ENCODE data around the gene SFTPA2. TPM values are rescaled to one million over a fixed set of nuclear protein-coding genes. Genes with fewer than 3 reads are reported as not detected.
"Not testable (repeated sequence)": the region's sequence is repeated elsewhere in the genome, so short reads cannot be mapped to it uniquely, and the experiment has no call there.

SFTPA2 gene
- total and polyA plus RNA-seq, 4 donors, result 0.17 TPM; not detected in 3

DNA sequence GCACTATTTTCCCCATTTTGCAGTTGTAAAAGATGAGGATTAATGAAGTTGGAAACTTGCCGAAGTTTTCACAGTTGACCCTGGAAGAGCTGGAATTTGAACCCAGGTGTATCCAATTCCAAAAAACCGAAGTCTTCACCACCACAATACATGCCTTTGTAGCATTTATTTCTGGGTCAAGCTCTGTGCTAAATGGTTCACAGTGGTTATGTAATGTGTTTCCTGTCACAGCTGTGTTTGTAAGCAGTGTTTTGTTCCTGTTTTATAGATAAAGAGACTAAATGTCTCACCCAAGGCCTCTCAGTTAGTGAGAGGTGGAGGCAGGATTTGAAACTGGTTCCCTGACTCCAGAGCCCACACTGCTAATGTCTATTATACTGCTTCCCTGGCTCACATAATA lies 17.6 kb downstream of the SFTPA2 start:
- 48% methylated on average over 2 of the region's 2 CpGs for WGBS
- H3K27ac ChIP-seq (ENCODE audit: low read depth in 1 of 2, low read length in 2 of 2), result no peak overlapping the region
- no peaks in the 10 kb centered on the region for H3K36me3 ChIP-seq (ENCODE audit: control insufficient read depth in 4 of 4, insufficient read depth in 3 of 4, low read depth in 1 of 4, low read length in 3 of 4)
- DNase-seq (ENCODE audit: low spot score), result no peak
- no peak for TF ChIP-seq TAF1 (conservative IDR thresholded peaks at IDR 0.05)
- no peak for TF ChIP-seq FOXA1 (IDR thresholded peaks at IDR 0.05)
- no peak for TF ChIP-seq NR2F2 (IDR thresholded peaks at IDR 0.05)
- TF ChIP-seq, protein P1, sequence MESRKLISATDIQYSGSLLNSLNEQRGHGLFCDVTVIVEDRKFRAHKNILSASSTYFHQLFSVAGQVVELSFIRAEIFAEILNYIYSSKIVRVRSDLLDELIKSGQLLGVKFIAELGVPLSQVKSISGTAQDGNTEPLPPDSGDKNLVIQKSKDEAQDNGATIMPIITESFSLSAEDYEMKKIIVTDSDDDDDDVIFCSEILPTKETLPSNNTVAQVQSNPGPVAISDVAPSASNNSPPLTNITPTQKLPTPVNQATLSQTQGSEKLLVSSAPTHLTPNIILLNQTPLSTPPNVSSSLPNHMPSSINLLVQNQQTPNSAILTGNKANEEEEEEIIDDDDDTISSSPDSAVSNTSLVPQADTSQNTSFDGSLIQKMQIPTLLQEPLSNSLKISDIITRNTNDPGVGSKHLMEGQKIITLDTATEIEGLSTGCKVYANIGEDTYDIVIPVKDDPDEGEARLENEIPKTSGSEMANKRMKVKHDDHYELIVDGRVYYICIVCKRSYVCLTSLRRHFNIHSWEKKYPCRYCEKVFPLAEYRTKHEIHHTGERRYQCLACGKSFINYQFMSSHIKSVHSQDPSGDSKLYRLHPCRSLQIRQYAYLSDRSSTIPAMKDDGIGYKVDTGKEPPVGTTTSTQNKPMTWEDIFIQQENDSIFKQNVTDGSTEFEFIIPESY (IDR thresholded peaks at IDR 0.05), result no peak
- no peak for TF ChIP-seq RXRA (IDR thresholded peaks at IDR 0.05)
- TF ChIP-seq, protein P2, sequence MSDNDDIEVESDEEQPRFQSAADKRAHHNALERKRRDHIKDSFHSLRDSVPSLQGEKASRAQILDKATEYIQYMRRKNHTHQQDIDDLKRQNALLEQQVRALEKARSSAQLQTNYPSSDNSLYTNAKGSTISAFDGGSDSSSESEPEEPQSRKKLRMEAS (IDR thresholded peaks at IDR 0.05), result no peak
- no peak overlapping the region for H3K9ac ChIP-seq (ENCODE audit: low read depth in 1 of 2, low read length in 2 of 2)
- H3K4me1 ChIP-seq (ENCODE audit: control insufficient read depth in 4 of 4, insufficient read depth in 4 of 4, low read length in 3 of 4), result no peaks in the 10 kb centered on the region
- H3K9me3 ChIP-seq (ENCODE audit: control insufficient read depth in 4 of 4, low read length in 3 of 4), result no peaks in the 10 kb centered on the region
- no peak overlapping the region for H3K4me3 ChIP-seq (ENCODE audit: low read depth in 1 of 3, low read length in 3 of 3)
- no peaks in the 10 kb centered on the region for H3K27me3 ChIP-seq (ENCODE audit: control insufficient read depth in 4 of 4, insufficient read depth in 4 of 4, low read length in 3 of 4)

GRCh38 chr10:79540930-79541329 lies 19.3 kb downstream of the SFTPA2 start:
- H3K9ac ChIP-seq (ENCODE audit: low read depth in 1 of 2, low read length in 2 of 2); H3K9me3 ChIP-seq (ENCODE audit: control insufficient read depth in 4 of 4, low read length in 3 of 4); H3K27me3 ChIP-seq (ENCODE audit: control insufficient read depth in 4 of 4, insufficient read depth in 4 of 4, low read length in 3 of 4); H3K27ac ChIP-seq (ENCODE audit: low read depth in 1 of 2, low read length in 2 of 2); DNase-seq (ENCODE audit: low spot score); H3K36me3 ChIP-seq (ENCODE audit: control insufficient read depth in 4 of 4, insufficient read depth in 3 of 4, low read depth in 1 of 4, low read length in 3 of 4); H3K4me3 ChIP-seq (ENCODE audit: low read depth in 1 of 3, low read length in 3 of 3); H3K4me1 ChIP-seq (ENCODE audit: control insufficient read depth in 4 of 4, insufficient read depth in 4 of 4, low read length in 3 of 4): not testable (repeated sequence)
- 100% methylated on average over 1 of the region's 1 CpG for WGBS

- not testable (repeated sequence) for H3K27me3 ChIP-seq (ENCODE audit: control insufficient read depth in 4 of 4, insufficient read depth in 4 of 4, low read length in 3 of 4); H3K36me3 ChIP-seq (ENCODE audit: control insufficient read depth in 4 of 4, insufficient read depth in 3 of 4, low read depth in 1 of 4, low read length in 3 of 4); H3K9ac ChIP-seq (ENCODE audit: low read depth in 1 of 2, low read length in 2 of 2); H3K9me3 ChIP-seq (ENCODE audit: control insufficient read depth in 4 of 4, low read length in 3 of 4); H3K4me1 ChIP-seq (ENCODE audit: control insufficient read depth in 4 of 4, insufficient read depth in 4 of 4, low read length in 3 of 4); H3K27ac ChIP-seq (ENCODE audit: low read depth in 1 of 2, low read length in 2 of 2); DNase-seq (ENCODE audit: low spot score); H3K4me3 ChIP-seq (ENCODE audit: low read depth in 1 of 3, low read length in 3 of 3)
- WGBS, result 82% methylated on average over 6 of the region's 6 CpGs
Observed at GRCh38 chr10:79538311-79538710, 21.9 kb downstream of the SFTPA2 start.

GRCh38 chr10:79533903-79534175 lies 26.4 kb downstream of the SFTPA2 start:
- H3K27me3 ChIP-seq (ENCODE audit: control insufficient read depth in 4 of 4, insufficient read depth in 4 of 4, low read length in 3 of 4); H3K9me3 ChIP-seq (ENCODE audit: control insufficient read depth in 4 of 4, low read length in 3 of 4); H3K9ac ChIP-seq (ENCODE audit: low read depth in 1 of 2, low read length in 2 of 2); DNase-seq (ENCODE audit: low spot score); H3K4me1 ChIP-seq (ENCODE audit: control insufficient read depth in 4 of 4, insufficient read depth in 4 of 4, low read length in 3 of 4); H3K27ac ChIP-seq (ENCODE audit: low read depth in 1 of 2, low read length in 2 of 2); H3K36me3 ChIP-seq (ENCODE audit: control insufficient read depth in 4 of 4, insufficient read depth in 3 of 4, low read depth in 1 of 4, low read length in 3 of 4); H3K4me3 ChIP-seq (ENCODE audit: low read depth in 1 of 3, low read length in 3 of 3): not testable (repeated sequence)
- WGBS, result 85% methylated on average over 1 of the region's 5 CpGs

GRCh38 chr10:79533142-79533902 lies 26.9 kb downstream of the SFTPA2 start:
- DNase-seq (ENCODE audit: low spot score); H3K9ac ChIP-seq (ENCODE audit: low read depth in 1 of 2, low read length in 2 of 2); H3K4me1 ChIP-seq (ENCODE audit: control insufficient read depth in 4 of 4, insufficient read depth in 4 of 4, low read length in 3 of 4); H3K9me3 ChIP-seq (ENCODE audit: control insufficient read depth in 4 of 4, low read length in 3 of 4); H3K27me3 ChIP-seq (ENCODE audit: control insufficient read depth in 4 of 4, insufficient read depth in 4 of 4, low read length in 3 of 4); H3K4me3 ChIP-seq (ENCODE audit: low read depth in 1 of 3, low read length in 3 of 3); H3K36me3 ChIP-seq (ENCODE audit: control insufficient read depth in 4 of 4, insufficient read depth in 3 of 4, low read depth in 1 of 4, low read length in 3 of 4); H3K27ac ChIP-seq (ENCODE audit: low read depth in 1 of 2, low read length in 2 of 2): not testable (repeated sequence)
- 79% methylated on average over 11 of the region's 11 CpGs for WGBS

- H3K4me3 ChIP-seq (ENCODE audit: low read depth in 1 of 3, low read length in 3 of 3); H3K4me1 ChIP-seq (ENCODE audit: control insufficient read depth in 4 of 4, insufficient read depth in 4 of 4, low read length in 3 of 4); H3K9ac ChIP-seq (ENCODE audit: low read depth in 1 of 2, low read length in 2 of 2); H3K27ac ChIP-seq (ENCODE audit: low read depth in 1 of 2, low read length in 2 of 2); H3K9me3 ChIP-seq (ENCODE audit: control insufficient read depth in 4 of 4, low read length in 3 of 4); H3K27me3 ChIP-seq (ENCODE audit: control insufficient read depth in 4 of 4, insufficient read depth in 4 of 4, low read length in 3 of 4); H3K36me3 ChIP-seq (ENCODE audit: control insufficient read depth in 4 of 4, insufficient read depth in 3 of 4, low read depth in 1 of 4, low read length in 3 of 4); DNase-seq (ENCODE audit: low spot score): not testable (repeated sequence)
- 93% methylated on average over 4 of the region's 4 CpGs for WGBS
Observed at GRCh38 chr10:79528261-79528660, 31.9 kb downstream of the SFTPA2 start.

DNA sequence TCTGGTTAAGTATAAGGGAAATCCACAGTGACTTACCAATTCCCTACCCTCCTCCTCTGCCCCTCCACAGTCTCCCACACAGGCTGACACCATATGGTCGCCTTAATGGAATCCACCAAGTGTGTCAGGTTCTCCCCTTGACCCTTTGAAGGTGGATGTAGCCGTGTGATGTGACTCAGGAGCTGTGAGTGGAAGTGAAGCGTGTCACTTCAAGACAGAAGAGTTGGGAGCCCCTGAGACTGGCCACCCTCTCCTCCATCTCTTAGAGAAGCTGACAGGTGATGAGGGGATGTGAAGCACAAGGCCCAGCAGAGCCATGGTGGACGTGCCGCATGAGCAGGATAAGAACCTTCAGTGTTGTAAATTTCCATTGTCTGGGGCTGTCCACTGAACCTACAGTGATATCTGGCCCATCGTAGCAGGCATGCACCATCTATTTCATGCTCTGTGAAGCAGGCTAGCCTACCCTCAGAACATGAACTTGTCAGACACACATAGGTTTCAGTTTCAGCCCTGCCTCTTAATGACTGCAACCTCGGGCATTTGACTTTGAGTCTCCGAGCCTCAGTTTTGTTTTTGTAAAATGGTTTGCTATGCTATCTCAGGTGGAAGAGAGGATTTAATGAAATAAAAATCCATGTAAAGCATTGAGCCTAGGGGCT lies 35.0 kb downstream of the SFTPA2 start:
- H3K4me3 ChIP-seq (ENCODE audit: low read depth in 1 of 3, low read length in 3 of 3); H3K9me3 ChIP-seq (ENCODE audit: control insufficient read depth in 4 of 4, low read length in 3 of 4); H3K4me1 ChIP-seq (ENCODE audit: control insufficient read depth in 4 of 4, insufficient read depth in 4 of 4, low read length in 3 of 4); H3K9ac ChIP-seq (ENCODE audit: low read depth in 1 of 2, low read length in 2 of 2); H3K27ac ChIP-seq (ENCODE audit: low read depth in 1 of 2, low read length in 2 of 2); DNase-seq (ENCODE audit: low spot score); H3K27me3 ChIP-seq (ENCODE audit: control insufficient read depth in 4 of 4, insufficient read depth in 4 of 4, low read length in 3 of 4); H3K36me3 ChIP-seq (ENCODE audit: control insufficient read depth in 4 of 4, insufficient read depth in 3 of 4, low read depth in 1 of 4, low read length in 3 of 4): not testable (repeated sequence)
- 93% methylated on average over 7 of the region's 8 CpGs for WGBS
